Stimulated activated CD4-positive, alpha-beta T cell treated with anti-CD3 and anti-CD28 coated beads, TNF-alpha, amount 100 ng/mL, for 1 hour (primary cell): ENCODE measurements around the gene SPANXD.
"Not testable (repeated sequence)": the region's sequence is repeated elsewhere in the genome, so short reads cannot be mapped to it uniquely, and the experiment has no call there.

Experiments used
- DNase-seq, 3 donors: peaks; one replicate each; pipeline ENCODE4 v3.0.0-alpha.2; 2020; ENCODE audit warnings: low read depth in 3 of 3, low spot score in 1 of 3

SPANXD gene

GRCh38 chrX:141698639-141699038 is at the start of gene SPANXD:
Gene SPANXD (minus strand): TSS chrX:141698739. CDS start chrX:141698405, 334 bp downstream.
- DNase-seq, result not testable (repeated sequence)

- DNase-seq, result no peak
These were observed 44.1 kb upstream of the SPANXD start for GRCh38 chrX:141742666-141743065.

GRCh38 chrX:141736656-141737055 is 38.1 kb upstream of the SPANXD start:
- no peak for DNase-seq

GRCh38 chrX:141733371-141733770 is 34.8 kb upstream of the SPANXD start:
- no peak for DNase-seq

- DNase-seq, result no peak
These were observed 33.5 kb upstream of the SPANXD start for GRCh38 chrX:141732031-141732430.

- no peak for DNase-seq
These were observed 25.6 kb upstream of the SPANXD start for GRCh38 chrX:141724186-141724585.

GRCh38 chrX:141714680-141715079 is 16.1 kb upstream of the SPANXD start:
- DNase-seq, result no peak

- no peak for DNase-seq
These were observed 2.5 kb upstream of the SPANXD start for GRCh38 chrX:141701072-141701471.

- DNase-seq, result no peak
These were observed 24.6 kb downstream of the SPANXD start for GRCh38 chrX:141673946-141674345.

- DNase-seq, result no peak
These were observed 28.9 kb downstream of the SPANXD start for GRCh38 chrX:141669689-141670088.

GRCh38 chrX:141668371-141668770 is 30.2 kb downstream of the SPANXD start:
- no peak for DNase-seq

- DNase-seq, result no peak
These were observed 35.8 kb downstream of the SPANXD start for GRCh38 chrX:141662781-141663180.

GRCh38 chrX:141652286-141652685 is 46.3 kb downstream of the SPANXD start:
- no peak for DNase-seq
